Heart right ventricle (tissue), 16 donors: ENCODE measurements around the gene ADH7. TPM values are rescaled to one million over a fixed set of nuclear protein-coding genes. Genes with fewer than 3 reads are reported as not detected.

Source experiments
- ATAC-seq, 8 donors: fragments of 200-7000 bp; cut with Tn5 transposase; one replicate each; pipeline ENCODE4 v1.9.1; 2020; ENCODE audit warnings: mild to moderate bottlenecking in 8 of 8, moderate library complexity in 8 of 8, moderate number of reproducible peaks in 1 of 8
- DNase-seq, 2 donors: peaks; one replicate each; pipeline ENCODE4 v3.0.0-alpha.2; 2020
- H3K27ac ChIP-seq, 10 donors: fragments of 200-600 bp; sonication (generic) in 2 of 10; one replicate each; pipeline versions ENCODE4 v1.5.0 to v1.8.0; 2020 to 2022; ENCODE audit warnings: mild to moderate bottlenecking in 3 of 10
- H3K27me3 ChIP-seq, 7 donors: fragments of 200-600 bp; one replicate each; pipeline ENCODE4 v1.8.0; 2021 to 2022; ENCODE audit warnings: mild to moderate bottlenecking in 2 of 7
- H3K36me3 ChIP-seq, 9 donors: fragments of 200-600 bp; sonication (generic) in 1 of 9; one replicate each; pipeline versions ENCODE4 v1.5.0 to v1.8.0; 2020 to 2022; ENCODE audit warnings: mild to moderate bottlenecking in 2 of 9
- H3K4me1 ChIP-seq, 9 donors: fragments of 200-600 bp; sonication (generic) in 1 of 9; one replicate each; pipeline versions ENCODE4 v1.5.0 to v1.8.0; 2020 to 2022; ENCODE audit warnings: mild to moderate bottlenecking in 4 of 9
- H3K4me3 ChIP-seq, 10 donors: fragments of 200-600 bp; sonication (generic) in 2 of 10; one replicate each; pipeline versions ENCODE4 v1.5.0 to v1.8.0; 2020 to 2022; ENCODE audit warnings: mild to moderate bottlenecking in 7 of 10, moderate library complexity in 2 of 10
- H3K9me3 ChIP-seq, 11 donors: fragments of 200-600 bp in 10 of 11; sonication (generic) in 2 of 11; one replicate each; pipeline versions ENCODE4 v1.5.0 to v1.8.0; 2013 to 2022; ENCODE audit warnings: mild to moderate bottlenecking in 2 of 11, control low read depth in 1 of 11, moderate library complexity in 1 of 11
- CTCF ChIP-seq, 9 donors: fragments of 200-600 bp; sonication (generic) in 2 of 9; IDR thresholded peaks; one replicate each; pipeline versions ENCODE4 v1.5.0 to v1.8.0; 2021 to 2022; ENCODE audit warnings: antibody characterized with exemption in 9 of 9, mild to moderate bottlenecking in 5 of 9, moderate library complexity in 1 of 9
- WGBS, 2 donors: extraction: QIAGEN DNeasy Blood & Tissue Kit; methylation state at CpG; one replicate each; pipeline ENCODE4 v1.1.7; 2013; ENCODE audit warnings: inconsistent platforms in 1 of 2; 5-methylcytosine and 5-hydroxymethylcytosine counted together
- intact Hi-C, 10 donors: fragments of 100-400 bp; cut with DNase I; formaldehyde crosslinking; loops; one replicate each; pipeline versions ENCODE4 v1.11.1 to v1.14.2; 2022
- polyA plus RNA-seq, 2 donors: library from polyadenylated mRNA; stranded (reverse); fragments of 200-250 nt; gene quantifications; one replicate each; pipeline ENCODE4 v1.2.3, GENCODE V29; 2013
- total RNA-seq, 10 donors: library from RNA; stranded (reverse); fragmentation: NEBNext Ultra II Directional in 3 of 10; extraction: Animal tissue kit (Norgen Biotek cat#: 25700) in 3 of 10; gene quantifications; one replicate each; pipeline versions ENCODE4 v1.2.1 to v1.2.4, GENCODE V29; 2021 to 2023
- donor health status: Arrhythmogenic right ventricular cardiomyopathy.
- donor health status: ischemic (EF 13 %, LVEDD 7.1; RV severe dilation, severe dysfunction).
- donor health status: healthy with polysubstance abuse.
- donor health status: DM: no; HTN: yes; CAD: no.
- donor health status: DM: no; HTN: no; CAD: no.
- donor health status: ischemic (EF 25% LVEDD 6.9; RV normal size, moderate dysfunction).
- donor health status: ischemic (EF 25% LVEDD 5.7; RV mildly dilated, moderate dysfunction).
- donor health status: healthy.
- donor health status: DM: yes; HTN: yes; CAD: no.
- donor health status: Ischemic cardiomyopathy.
- donor health status: ischemic (EF 35%, LVEDD 5.7; RV mildly dilated, moderate dysfunction).
- donor health status: nonischemic (EF 11% LVEDD 7.7; RV severe dilation, severe dysfunction).
- donor health status: DM: yes; HTN: yes; CAD: no.
- donor health status: PGD.
- donor health status: ischemic (EF 29% LVEDD 5.4; RV normal size, mild dysfunction).
- donor health status: nonischemic (EF 23%, LVEDD 6.1; RV moderate dilation, normal function).

ADH7 gene
- total and polyA plus RNA-seq, 12 donors = 0.04 TPM; not detected in 11

GRCh38 chr4:99383399-99383798 lies 51.7 kb downstream of the ADH7 start:
- DNase-seq = no peak
- TF ChIP-seq CTCF (IDR thresholded peaks at IDR 0.05) = no peak
- WGBS, 2 donors = 77 to 81% methylated on average over 3 of the region's 3 CpGs
- intact Hi-C loops = loop anchor here in 1 of 10 donors (10.0 kb wide), 1 partner anchor 59 kb away; the partner anchor contains the start of gene ADH1B
- H3K4me1 ChIP-seq = peaks cover 0 to 15% (median 3%) of the 10 kb centered on the region in 9 donors
- H3K36me3 ChIP-seq = no peaks in the 10 kb centered on the region
- H3K27me3 ChIP-seq = no peaks in the 10 kb centered on the region
- H3K9me3 ChIP-seq = peaks cover 0 to 17% (median 3%) of the 10 kb centered on the region in 11 donors
- no peak overlapping the region for H3K4me3 ChIP-seq
- peak in 2 of 8 donors; percentile 21 to 29 for ATAC-seq
- H3K27ac ChIP-seq = peak overlapping the region; percentile 54 to 82 (median 72)

- Histone ChIP-seq H3K4me3 (no peak overlapping the region), H3K9me3 (peaks cover 0 to 16% (median 3%) of the 10 kb centered on the region in 11 donors), H3K4me1 (peaks cover 0 to 15% (median 3%) of the 10 kb centered on the region in 9 donors), H3K27ac (peak overlapping the region; percentile 54 to 82 (median 72)), H3K36me3 (no peaks in the 10 kb centered on the region), H3K27me3 (no peaks in the 10 kb centered on the region)
- no peak for ATAC-seq
- intact Hi-C loops = loop anchor here in 1 of 10 donors (10.0 kb wide), 1 partner anchor 58 kb away; the partner anchor contains the start of gene ADH1B
- DNase-seq = no peak
- WGBS, 2 donors = 42 to 72% methylated on average over 1 of the region's 1 CpG
- TF ChIP-seq CTCF (IDR thresholded peaks at IDR 0.05) = no peak
These were observed 52.3 kb downstream of the ADH7 start for GRCh38 chr4:99382745-99383360.

GRCh38 chr4:99381588-99382175 lies 53.5 kb downstream of the ADH7 start:
- Histone ChIP-seq H3K9me3 (peaks cover 0 to 16% (median 2%) of the 10 kb centered on the region in 11 donors), H3K27me3 (no peaks in the 10 kb centered on the region), H3K36me3 (no peaks in the 10 kb centered on the region), H3K4me3 (no peak overlapping the region), H3K4me1 (peaks cover 0 to 15% (median 3%) of the 10 kb centered on the region in 9 donors), H3K27ac (no peak overlapping the region)
- DNase-seq (no peak), ATAC-seq (no peak)
- 41 to 48% methylated on average over 1 of the region's 1 CpG for WGBS, 2 donors
- intact Hi-C loops = loop anchor here in 1 of 10 donors (10.0 kb wide), 1 partner anchor 57 kb away; the partner anchor contains the start of gene ADH1B
- TF ChIP-seq CTCF (IDR thresholded peaks at IDR 0.05) = no peak

GRCh38 chr4:99379571-99379970 lies 55.6 kb downstream of the ADH7 start:
- Histone ChIP-seq H3K4me1 (peaks cover 0 to 9% (median 3%) of the 10 kb centered on the region in 9 donors), H3K9me3 (peaks cover 0 to 24% (median 2%) of the 10 kb centered on the region in 11 donors), H3K4me3 (no peak overlapping the region), H3K27ac (no peak overlapping the region), H3K27me3 (no peaks in the 10 kb centered on the region), H3K36me3 (no peaks in the 10 kb centered on the region)
- ATAC-seq = no peak
- intact Hi-C loops = no loop called here
- DNase-seq = no peak
- no peak for TF ChIP-seq CTCF (IDR thresholded peaks at IDR 0.05)
